ENCODE data around the gene JAKMIP3.

JAKMIP3 gene

DNA sequence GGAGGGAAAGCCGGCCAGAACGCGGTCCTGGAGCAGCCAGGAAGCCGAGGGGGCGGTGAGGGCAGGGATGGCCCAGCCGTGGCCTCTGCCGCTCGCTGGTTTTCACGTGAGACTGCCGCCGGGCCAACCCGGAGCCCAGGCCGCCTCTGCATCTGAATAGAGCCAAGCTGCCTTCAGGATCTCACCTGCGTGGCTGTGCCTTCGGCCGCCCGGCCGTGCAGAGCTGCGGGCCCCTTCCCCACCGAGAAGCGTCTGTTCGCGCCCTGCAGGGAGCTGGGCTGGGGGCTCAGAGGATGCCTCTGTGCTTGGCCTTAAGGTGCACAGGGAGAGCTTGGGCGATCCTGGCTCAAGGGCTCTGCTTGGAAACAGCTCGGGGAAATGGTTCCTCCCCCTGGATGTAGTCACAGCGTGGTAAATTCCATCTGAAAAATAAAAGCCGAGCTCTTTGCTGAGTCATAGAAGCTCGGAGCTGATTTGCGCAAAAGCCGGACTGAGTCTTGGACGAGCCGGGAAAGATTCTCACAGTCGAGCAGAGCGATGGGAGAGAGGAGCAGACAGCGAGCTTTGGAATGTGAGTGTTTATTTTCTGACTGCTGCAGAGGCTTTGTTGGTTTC is at the start of gene JAKMIP3:
TSS of gene JAKMIP3 (plus strand) at position 456 of the 615 bp plus-strand sequence. CDS start 38,863 bp downstream, outside the sequence.
- DNase-seq (ENCODE audit: low read depth in 2 of 2): no peak

DNA sequence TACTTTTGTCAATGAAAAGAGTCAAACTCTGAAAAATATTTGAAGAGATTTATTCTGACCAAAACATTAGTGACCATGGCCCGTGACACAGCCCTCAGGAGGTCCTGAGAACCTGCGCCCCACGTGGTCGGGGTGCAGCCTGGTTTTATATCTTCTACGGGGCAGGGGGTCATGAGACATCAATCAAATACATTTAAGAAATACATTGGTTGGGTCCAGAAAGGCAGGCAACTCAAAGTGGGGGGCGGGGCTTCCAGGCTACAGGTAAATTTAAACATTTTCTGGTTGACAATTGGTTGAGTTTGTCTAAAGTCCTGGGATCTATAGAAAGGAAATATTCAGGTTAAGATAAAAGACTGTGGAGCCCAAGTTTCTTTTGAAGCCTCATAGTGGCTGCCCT is 49.2 kb upstream of the JAKMIP3 start:
- DNase-seq (ENCODE audit: low read depth in 2 of 2): no peak

DNA sequence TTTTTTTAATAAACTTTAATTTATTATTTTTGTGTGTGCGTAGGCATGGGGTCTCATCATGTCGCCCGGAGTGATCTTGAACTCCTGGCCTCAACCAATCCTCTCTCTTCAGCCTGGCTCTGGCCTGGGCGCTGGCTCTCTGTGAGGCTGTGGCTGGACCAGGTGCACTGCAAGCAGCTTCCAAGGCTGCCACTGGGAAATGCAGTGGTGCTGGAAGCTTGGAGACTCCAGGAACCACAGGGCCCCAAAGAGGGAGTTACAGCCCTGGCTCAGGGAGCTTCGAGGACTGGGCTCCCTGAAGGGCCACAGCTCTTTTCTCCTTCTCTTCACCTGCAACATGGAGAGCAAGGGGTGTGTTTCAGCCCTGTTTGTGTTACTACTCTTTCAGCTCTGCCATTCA is 47.3 kb upstream of the JAKMIP3 start:
- DNase-seq (ENCODE audit: low read depth in 2 of 2): no peak

DNA sequence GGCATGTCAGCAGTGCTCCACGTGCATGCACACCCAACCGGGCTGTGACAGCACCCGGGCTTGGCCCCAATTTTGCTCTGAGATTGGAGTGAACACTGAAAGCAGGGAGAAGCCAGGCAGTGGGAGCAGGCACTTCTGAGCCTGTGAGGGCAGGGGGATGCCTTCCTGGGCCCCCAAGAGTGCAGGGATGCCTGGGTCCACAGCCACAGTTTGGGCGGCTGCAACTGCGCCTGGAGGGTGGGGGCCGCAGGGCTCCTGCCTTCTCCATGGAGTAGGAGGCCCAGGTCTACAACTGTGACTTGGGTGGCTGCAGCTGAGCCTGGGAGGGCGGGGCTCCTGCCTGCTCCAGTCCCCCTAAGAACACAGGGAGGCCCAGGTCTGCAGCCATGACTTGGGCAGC is 46.4 kb upstream of the JAKMIP3 start:
- DNase-seq (ENCODE audit: low read depth in 2 of 2): no peak

DNA sequence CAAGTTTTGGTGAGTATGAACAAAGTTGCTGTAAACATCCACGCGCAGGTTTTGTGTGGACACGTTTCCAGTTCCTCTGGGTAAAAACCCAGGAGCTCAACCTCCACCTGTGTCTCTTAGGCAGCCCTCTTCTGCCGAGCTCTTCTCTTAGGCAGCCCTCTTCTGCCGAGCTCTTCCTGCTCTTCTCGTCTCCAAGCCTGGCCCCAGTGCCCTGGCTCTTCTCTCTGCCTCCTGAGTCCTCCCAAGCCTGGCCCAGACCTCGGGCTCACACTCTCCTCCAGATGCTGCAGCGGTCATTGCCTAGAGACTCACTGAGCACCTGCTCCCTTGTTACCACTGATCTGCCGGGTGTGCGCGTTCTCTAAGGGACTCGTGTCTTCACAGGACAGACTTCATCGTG is 45.3 kb upstream of the JAKMIP3 start:
- no peak for DNase-seq (ENCODE audit: low read depth in 2 of 2)

DNA sequence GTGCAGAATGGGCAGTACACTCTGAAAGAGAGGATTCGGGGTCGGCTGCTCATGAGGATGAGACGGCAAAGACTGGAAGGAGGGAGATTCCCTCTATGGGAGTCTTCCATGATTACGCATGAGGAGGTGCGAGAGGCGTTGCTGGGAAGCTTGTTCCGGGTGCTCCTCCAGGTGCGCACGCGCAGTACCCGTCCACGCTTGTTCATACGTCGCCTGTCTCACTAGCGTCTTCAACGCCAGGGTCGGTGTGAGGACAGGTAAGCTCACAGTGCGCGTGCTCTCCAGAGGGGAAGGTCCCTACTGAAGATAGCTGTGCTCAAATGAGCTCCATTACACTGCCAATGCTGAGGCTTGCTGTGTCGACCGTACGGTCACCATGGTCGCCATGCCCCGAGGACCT is 44.7 kb upstream of the JAKMIP3 start:
- DNase-seq (ENCODE audit: low read depth in 2 of 2): no peak

DNA sequence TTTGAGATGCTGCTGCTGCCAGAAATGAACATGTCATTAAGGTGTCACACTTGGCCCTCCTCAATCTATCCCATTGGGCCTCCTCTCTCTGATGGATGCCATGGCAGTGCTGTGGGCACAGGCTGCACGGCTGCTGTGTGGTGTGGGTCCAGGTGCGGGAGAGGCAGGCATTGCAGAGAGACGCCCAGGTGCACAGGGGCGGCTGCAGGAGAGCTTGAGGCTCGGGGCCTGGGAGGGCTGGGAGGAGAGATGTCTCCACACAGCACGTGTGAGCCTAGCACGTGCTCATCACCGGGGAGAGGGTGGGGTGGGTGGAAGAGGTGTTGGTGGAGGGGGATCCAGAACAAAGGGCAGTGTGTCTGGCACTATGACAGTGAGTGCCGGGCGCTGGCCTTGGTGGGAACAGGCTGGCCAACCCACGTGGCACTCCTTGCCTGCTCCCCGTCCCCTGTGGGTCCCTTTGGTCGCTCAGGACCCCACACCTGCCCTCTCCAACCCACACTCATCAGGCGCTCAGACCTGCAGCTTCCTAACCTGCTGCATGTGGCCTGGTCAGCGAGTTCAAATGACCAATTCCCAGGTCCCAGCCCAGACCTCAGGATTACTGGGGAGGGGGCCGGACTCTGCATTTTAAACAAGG is 44.1 kb upstream of the JAKMIP3 start:
- DNase-seq (ENCODE audit: low read depth in 2 of 2): no peak

DNA sequence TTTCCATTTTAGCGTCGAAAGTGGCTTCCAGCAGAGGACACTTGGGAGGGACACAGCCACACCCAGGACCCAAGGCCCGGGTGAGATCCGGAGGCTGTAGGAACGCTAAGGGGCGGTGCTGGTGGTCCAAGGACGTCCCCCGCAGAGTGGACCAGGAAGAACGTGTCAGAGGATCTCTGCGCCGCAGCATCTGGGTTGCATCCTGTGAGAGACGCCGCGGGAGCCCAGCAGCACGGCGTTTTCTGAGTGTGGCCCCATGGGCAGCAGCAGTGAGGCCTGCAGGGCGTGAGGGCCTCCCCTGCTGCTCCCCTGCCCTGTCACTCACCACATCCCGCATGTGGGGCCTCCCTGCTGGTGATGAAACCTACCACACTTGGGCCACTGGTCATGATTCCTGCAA is 43.5 kb upstream of the JAKMIP3 start:
- no peak for DNase-seq (ENCODE audit: low read depth in 2 of 2)

DNA sequence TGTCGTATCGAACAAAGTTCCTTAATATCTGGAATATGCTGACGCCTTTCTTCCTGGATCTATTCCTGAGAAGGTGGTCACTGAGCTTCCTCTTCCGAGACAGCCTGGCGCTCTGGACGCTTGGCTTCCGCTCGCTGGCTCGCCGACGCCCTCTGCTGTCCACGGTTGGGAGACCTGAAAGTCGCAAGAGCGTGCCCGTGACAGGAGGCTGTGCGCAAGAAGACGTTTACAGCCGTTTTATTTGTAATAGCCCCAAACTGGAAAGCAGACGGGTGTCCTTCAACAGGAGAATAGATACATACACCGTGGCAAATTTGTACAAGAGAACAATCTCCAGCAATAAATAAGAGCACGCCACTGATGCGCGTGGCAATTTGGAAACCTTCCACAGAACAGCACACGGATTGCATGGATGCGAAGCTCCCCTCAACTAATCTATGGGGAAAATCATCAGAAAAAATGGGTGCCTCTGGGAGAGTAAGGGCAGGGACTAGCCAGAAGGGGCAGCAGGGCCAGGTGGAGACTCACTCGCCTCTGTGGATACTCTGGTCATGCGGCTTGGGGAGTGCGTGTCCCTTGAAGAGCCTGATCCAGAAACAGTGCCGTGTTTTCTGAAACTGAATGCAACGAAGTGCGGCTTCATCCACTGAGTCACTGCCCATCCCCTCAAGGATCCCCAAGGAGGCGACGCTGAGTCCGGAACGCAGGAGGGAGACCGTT is 42.5 kb upstream of the JAKMIP3 start:
- peak; percentile 63 to 71 for DNase-seq (ENCODE audit: low read depth in 2 of 2)

DNA sequence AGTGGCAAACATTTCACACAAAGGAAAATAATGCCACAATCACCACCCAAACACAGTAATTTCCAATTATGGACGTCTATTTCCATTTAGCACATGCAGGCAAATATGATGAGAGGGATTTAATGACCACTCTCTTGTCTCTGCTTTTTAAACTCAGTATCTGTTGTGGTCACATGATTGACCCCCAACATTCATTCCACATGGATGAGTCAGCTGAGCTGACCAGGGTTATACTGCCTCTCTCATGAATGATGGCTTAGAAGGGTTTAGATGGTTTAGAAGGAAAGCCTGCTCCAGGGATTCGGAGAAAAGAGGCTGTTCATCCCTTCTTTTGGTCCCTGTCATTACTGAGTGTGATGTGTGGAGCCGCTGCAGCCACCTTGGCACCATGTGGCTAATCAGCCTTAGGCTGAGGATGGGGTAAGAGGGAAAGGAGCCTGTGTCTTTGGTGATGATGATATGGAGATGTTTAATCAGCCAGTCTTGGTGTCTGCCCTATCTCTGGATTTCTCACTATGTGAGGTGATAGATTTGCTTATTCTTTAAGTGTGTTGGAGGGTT is 38.2 kb upstream of the JAKMIP3 start:
- DNase-seq (ENCODE audit: low read depth in 2 of 2): no peak

DNA sequence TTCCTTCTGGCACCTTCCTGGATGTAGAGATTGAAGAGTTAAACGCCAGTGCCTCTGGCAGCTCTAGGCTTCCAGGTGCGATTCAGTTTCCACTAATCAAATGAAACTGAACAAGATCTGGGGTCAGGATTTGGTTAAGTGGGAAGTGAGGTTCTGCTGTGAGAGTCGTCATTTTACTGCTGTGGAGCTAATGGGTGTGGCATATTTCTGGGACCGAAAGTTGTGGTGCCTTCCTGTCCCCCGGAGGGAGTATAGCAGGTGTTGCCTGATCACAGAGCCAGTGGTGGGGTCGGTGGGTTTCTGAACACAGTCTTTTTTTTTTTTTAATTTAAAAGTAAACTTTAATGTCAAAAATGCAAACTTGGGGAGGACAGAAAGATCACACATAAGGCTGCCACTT is 37.0 kb upstream of the JAKMIP3 start:
- DNase-seq (ENCODE audit: low read depth in 2 of 2): no peak

DNA sequence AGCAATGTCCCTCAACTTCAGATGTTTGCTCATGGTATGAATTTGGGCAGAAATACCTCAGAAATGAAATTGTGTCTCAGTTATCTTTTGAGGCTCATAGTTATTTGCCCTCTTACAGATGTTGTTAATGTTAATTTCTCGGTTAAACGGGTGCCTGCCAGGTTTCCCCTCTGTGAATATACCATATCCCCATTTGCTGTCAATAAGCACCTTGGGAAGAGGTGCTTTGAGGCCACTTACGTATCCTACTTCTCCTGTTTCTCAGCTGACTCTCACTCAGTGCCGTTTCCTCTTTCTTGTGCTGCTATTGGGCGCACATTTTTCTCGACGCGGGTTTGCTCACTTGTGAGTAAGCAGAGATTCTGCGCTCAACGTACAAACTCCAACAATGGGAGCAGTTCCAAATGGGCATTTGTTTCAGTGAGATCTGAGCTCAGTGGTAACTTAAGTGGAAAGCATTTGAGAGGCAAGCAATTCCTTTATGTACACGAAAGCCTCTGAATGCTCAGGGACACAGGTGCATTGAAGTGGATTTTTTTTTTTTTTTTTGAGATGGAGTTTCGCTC is 34.8 kb upstream of the JAKMIP3 start:
- DNase-seq (ENCODE audit: low read depth in 2 of 2): no peak

DNA sequence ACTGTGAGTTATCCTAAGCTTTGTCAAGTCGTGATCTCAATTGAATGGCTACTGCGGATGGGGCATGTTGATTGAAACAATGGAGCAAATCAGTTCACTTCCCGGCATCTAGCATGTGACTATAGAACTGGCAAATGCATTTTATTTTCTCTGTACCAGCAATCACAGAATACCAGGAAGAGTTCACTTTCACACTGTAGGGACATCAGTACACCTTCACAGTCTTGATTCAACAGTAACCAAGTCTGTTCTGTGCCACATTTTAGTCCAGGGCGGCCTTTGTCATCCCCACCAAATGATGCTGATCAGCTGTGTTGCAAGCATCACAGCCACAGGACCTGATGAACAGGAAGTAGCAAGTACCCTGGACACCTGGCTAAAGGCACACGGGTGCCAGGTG is 32.1 kb upstream of the JAKMIP3 start:
- DNase-seq (ENCODE audit: low read depth in 2 of 2): no peak

DNA sequence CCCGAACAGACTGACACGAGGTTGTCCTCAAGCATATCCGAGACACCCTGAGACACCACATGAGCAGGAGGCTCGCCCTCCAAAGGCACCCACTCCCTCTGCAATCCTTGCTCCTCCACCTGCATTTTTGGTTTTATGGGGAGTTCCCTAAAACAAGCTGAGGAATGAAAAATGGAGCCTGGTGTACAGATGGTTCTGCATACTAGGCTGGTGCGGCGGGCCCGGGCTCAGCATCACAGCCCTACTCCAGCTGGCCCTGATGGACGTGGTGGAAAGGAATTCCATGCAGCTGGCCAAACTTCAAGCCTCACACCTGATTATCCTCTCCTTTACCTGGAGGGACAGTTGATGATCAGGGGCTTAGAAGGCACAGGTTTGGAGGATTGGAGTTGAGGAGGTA is 30.3 kb upstream of the JAKMIP3 start:
- DNase-seq (ENCODE audit: low read depth in 2 of 2): no peak

DNA sequence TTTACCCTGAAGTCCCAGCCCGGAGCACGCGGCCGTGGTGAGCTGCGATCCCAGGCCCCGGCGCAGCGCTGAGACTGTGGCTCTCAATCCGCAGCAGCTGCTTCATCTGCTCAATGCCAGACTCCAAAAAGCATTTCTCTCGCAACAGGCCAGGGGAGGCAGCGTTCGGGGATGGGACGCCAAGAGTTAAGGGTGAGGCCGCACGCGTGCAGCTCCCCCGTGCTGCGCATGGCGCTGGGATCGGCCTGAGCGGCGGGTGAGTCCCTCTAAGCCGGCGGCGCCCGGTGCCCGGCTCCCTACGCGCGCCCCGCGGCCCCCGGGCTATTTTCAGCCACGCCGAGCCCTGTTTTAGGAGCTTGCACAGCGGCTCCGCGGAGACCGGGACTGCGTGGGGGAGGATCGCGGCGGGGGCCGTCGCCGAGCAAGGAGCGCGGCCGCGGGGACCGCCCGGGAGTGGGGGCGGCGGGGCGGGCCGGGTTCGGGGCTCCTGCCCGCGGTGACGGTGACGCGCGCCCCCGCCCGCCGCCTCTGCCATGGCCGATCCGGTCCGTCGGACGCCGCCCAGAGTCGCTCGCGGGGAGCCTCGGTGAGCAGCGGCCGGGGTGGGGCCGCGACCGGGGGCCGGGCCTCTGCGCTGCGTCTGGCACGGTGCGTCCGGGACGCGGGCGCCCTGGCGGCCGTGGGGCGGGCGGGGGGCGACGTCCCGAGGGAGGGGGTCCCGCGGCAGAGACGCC is 29.4 kb upstream of the JAKMIP3 start:
- no peak for DNase-seq (ENCODE audit: low read depth in 2 of 2)

DNA sequence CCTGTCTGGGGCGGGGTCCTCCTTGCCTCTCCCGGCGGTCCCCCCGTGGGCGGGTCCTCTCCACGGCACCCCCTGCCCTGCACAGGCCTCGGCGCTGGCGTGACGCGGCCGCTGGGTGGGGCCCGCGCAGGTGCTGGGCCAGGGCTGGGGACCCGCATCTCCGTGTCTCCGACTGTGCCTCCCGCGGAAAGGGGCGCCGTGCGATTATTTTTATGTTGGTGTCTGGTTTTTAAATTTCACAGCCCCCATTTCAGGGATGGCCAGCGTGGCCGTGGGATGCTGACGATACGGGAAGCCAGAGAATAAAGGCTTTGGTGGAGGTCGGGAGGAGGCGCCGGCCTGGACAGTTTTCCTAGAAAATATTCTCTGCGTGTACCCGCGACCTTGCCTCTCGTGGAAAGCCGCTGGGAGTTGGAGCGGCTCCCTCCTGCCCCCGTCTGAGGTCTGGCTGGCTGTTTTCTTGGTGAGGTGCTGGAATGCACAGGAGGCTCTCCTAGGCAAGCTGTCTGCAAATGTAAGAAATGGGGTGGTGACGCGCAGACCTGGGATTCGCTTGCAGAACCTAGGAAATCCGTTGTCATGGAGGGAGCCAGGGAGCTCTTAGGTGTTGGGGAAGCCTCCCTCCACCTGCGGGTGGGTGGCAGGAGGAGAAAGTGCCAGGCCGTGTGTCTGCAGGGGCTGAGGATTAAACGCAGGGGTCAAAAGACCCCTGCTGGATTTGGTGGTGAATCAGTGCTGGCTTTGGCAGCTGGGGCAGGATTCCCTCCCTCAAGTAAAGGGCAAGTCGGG is 28.7 kb upstream of the JAKMIP3 start:
- DNase-seq (ENCODE audit: low read depth in 2 of 2): no peak

DNA sequence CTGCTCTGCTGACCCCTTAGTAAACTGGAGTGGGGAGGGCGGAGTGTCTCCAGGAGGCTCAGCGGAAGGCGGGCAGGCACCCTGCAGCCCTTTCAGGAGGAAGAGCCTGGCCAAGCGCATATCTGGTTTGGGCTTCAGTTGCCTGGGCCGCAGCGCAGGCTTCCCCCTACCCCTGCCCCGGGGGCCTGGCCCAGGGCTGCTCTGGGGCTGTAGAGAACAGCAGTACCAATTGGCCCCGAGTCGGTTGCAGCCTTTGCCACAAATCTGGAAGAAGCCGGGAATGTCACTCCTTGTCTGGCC is 28.1 kb upstream of the JAKMIP3 start:
- no peak for DNase-seq (ENCODE audit: low read depth in 2 of 2)

DNA sequence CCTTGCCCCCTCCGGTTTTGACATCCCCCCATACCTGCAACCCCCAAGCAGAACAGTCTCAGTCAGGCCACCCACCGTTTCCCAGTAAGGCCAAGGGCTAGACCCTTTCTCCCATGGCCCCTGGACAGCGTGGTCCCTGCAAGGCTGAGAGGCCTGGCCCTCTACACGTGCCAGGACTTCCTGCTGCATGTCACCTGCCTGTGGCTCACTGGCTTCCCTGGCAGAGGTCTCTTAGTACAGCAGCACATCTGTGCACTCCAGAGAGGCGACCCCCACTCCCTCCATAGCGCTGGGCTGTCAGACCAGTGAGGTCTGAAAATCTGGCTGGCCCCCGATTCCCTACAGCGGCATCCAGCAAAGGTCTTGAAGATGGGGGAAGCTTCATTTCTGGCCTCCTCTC is 26.4 kb upstream of the JAKMIP3 start:
- DNase-seq (ENCODE audit: low read depth in 2 of 2): no peak

DNA sequence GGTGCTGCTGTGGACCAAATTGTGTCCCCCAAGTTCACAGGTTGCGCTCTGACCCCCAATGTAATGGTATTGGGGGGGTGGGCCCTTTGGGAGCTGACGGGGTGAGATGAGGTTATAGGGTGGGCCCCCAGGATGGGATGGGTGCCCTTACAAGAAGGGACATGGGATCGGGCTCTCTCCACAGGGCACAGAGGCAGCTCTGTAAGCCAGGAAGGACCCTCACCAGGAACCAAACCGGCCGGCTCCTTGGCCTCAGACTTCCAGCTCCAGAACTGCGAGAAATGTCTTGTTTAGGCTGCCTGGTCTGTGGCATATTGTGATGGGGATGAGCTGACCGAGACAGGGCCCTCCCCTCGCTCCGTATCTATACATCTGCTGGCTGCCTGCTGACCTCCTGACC is 25.7 kb upstream of the JAKMIP3 start:
- no peak for DNase-seq (ENCODE audit: low read depth in 2 of 2)

DNA sequence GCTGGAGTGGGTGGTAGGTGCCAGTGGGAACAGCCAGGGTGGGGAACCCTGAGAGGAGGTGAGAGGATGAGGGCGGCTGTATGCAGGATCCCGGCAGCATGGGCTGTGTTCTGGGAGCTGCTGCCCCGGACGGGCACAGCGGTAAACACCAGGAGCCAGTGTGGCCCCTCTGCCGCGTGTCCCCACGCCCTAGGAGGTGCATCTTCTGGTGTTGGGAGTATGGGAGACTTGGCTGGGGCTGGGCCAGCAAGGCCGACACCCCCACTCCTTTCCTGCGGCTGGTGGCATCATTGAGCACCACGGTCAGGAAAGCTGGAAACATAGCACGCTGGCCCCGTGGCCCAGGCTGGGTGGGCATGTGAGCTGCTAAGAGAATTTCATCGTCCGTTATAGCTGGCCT is 24.4 kb upstream of the JAKMIP3 start:
- DNase-seq (ENCODE audit: low read depth in 2 of 2): no peak

Measured in stimulated activated CD8-positive, alpha-beta memory T cell treated with anti-CD3 and anti-CD28 coated beads, Interleukin-2, amount 100 ng/mL, for 48 hours (primary cell).